ENCODE results near the gene CHRND.

CHRND gene

DNA sequence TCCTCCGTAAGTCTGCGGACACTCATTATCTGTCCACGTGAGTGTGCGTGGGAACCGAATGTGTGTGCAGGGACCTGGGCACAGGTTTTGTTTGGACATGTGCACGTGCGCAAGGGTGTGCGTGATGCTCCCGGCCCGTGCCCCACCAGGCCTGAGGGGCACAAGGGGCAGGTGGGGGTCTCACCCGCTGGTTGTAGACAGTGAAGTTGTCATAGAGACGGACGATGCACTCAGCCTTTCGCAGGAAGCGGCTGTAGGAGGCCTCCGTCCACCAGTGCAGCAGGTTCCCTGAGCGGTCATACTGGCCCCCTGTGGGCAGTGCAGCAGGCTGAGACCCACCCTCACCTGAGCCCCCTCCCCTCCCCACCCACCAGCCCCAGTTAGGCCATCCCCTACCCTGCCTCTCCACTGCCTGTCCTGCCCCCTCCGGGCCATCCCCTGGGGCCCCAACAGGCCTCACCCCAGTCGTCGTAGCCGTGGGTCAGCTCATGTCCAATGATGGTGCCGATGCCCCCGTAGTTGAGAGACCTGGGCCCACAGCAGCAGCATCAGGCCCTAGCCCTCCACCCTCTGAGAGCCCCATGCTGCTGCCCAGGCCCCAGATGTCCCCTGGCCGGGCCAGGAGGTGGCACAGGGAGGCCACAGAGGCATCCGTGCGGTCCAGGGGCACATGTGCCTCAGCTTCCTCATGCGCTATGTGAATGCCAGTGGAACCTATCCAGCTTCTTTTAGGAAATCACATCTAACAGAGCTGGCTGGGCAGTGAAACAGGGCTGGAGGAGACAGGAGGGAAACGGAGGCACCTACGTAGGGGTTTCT lies 44.4 kb upstream of the CHRND start:
- TF ChIP-seq, protein P1, sequence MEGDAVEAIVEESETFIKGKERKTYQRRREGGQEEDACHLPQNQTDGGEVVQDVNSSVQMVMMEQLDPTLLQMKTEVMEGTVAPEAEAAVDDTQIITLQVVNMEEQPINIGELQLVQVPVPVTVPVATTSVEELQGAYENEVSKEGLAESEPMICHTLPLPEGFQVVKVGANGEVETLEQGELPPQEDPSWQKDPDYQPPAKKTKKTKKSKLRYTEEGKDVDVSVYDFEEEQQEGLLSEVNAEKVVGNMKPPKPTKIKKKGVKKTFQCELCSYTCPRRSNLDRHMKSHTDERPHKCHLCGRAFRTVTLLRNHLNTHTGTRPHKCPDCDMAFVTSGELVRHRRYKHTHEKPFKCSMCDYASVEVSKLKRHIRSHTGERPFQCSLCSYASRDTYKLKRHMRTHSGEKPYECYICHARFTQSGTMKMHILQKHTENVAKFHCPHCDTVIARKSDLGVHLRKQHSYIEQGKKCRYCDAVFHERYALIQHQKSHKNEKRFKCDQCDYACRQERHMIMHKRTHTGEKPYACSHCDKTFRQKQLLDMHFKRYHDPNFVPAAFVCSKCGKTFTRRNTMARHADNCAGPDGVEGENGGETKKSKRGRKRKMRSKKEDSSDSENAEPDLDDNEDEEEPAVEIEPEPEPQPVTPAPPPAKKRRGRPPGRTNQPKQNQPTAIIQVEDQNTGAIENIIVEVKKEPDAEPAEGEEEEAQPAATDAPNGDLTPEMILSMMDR (IDR thresholded peaks at IDR 0.05; ENCODE audit: low read depth, low read length): no peak
- no peak for DNase-seq (ENCODE audit: extremely low read depth, low read depth)

DNA sequence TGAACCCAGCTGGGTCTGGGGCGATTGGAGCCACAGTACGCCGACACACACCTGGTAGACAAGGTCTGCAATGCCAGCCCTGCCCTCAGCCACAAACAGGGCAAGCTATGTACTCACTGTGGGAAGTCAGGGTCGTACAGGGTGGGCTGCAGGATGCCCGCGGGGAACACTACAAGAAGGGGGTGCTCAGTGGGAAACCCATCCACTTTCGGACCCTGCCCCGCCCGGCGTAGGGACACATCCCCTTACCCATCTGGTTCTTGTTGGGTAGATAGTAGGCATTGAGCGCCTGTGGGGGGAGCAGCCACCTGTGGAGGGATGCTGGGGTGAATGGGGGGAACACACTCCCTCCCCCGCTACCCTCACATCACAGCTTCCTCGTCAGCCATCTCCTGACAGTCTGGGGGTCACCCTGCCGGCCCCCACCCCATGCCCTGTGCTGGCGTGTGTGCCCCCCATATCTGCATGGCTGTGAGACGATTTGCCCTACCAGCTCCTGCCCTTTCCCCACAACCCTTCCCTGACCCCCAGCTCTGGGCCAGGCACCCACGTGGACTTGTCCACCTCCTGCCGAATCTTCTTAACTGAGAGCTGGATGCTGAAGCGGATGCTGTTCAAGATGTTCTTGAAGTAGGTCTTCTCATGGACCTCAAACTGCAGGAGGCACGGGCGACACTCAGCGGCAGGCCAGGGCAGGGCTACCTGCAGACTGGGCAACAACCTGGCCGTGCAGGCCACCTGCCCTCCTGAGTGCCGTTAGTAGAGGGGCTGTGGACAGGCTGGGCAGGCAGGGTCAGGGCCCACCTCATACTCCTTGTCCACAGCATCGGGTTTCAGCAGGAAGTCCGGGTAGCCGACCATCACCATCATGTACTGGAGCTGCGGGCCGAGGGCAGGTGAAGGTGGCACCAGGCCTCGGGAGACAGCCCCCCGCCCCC lies 43.4 kb upstream of the CHRND start:
- no peak for DNase-seq (ENCODE audit: extremely low read depth, low read depth)
- TF ChIP-seq, protein P1 (IDR thresholded peaks at IDR 0.05; ENCODE audit: low read depth, low read length): no peak

DNA sequence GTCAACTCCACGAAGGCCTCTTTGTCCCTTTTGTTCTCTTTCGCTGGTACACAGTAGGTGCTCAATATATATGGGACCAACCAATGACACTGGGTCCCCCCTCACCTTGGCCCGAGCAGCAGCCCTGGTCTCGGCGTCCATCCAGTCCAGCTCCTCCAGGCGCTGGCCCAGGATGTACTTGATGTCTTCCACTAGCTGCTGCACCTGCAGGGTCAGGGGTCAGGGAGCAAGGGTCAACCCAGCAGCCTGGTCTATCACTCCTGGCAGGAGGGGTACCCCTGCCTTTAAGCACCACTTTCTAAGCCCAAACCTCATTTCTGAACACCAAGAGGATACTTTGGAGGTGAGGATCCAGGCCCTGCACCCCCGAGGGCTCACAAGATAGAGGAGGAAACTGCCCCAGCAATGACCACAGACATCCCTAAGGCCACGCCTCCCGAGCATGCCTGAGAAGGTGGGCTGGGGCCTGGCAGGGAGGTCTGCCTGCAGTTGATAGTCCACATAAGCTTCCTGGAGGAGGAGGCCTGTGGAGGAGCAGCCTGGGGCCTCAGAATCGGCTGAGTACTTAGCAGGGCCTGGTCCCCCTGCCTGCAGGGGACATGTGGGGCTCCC lies 42.5 kb upstream of the CHRND start:
- TF ChIP-seq, protein P1 (IDR thresholded peaks at IDR 0.05; ENCODE audit: low read depth, low read length): no peak
- no peak for DNase-seq (ENCODE audit: extremely low read depth, low read depth)

DNA sequence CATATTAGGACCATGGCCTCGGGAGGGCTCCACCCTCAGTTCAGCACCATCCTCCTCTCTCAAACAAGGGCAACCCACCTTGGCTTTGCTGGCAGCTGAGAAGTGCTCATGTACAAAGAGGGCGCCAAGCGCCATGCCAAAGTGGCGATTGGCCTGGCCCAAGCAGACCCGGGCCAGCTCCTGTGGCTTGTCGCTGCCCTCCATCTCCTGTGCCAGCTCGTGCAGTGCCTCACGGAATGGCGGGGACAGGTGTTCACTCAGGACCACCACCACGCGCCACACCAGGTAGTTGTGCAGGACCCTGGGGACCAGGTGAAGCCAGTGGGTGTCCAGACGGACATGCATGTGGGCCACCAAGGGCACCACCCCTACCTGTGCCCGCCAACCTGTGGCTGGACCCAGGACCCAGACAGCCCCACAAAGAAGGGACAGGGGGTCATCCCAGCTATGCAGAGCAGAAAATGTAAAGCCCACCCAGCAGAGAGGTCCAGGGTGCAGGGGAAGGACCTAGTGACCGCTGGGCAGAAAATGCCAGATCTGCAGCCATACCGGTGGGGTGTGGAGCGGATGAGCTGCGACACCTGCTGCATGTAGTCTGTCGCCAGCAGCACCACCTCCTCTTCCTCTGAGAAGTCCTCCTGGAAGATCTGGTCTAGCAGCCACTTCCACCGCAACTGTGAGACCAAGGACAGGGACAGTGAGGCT lies 41.9 kb upstream of the CHRND start:
- TF ChIP-seq, protein P1 (IDR thresholded peaks at IDR 0.05; ENCODE audit: low read depth, low read length): no peak
- DNase-seq (ENCODE audit: extremely low read depth, low read depth): no peak

DNA sequence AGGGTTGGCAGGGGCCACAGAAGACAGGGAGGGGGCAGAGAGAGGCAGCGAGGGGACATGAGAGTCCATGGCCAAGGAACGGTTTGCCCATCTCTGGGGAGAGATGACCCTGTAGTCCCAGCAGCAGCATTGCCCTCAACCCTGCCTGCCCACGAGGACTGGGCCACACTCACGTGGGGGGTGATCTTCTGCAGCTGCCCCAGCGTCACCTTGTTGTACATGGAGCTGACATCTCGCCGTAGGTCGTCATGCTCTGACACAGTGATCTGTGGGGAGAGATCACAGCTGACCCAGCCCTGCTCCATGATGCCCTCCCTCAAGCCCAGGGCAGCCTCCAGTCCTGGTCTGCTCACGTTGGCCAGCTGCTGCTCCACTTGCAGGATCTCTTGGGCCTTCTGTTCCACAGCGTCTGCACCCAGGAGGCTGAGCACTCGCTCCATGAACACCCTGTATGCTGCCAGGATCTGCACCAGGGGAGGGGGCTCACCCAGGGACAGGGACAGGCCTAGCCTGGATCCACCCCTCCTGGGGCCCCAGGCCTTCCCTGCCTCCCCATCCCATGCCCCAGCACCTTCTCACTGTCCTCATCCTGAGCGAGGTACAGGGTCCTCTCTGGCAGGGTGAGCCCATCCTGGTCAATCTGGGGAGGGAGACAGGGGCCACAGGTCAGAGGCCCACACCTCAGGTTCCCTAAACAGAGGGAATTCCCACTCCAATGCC lies 41.2 kb upstream of the CHRND start:
- TF ChIP-seq, protein P1 (IDR thresholded peaks at IDR 0.05; ENCODE audit: low read depth, low read length): no peak
- DNase-seq (ENCODE audit: extremely low read depth, low read depth): no peak

DNA sequence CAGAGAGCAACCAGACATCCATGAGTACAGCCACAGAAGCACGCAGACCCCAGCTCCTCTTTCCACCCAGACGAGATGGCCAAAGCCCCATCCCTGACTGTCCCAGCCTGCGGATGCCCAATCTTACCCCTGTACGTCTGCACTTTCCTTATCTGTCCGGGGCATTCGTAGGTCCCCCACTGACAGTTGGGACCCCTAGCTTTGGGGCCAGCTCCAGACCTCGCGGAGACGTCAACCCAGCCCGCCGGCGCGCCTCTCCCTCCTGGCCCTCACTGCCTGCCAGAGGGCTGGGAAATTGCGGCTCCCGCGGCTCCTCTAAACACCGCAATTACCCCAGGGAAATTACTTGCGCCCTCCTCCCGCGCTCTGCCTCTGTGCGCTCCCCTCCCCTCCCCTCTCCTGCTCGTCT lies 40.6 kb upstream of the CHRND start:
- TF ChIP-seq, protein P1 (IDR thresholded peaks at IDR 0.05; ENCODE audit: low read depth, low read length): no peak
- DNase-seq (ENCODE audit: extremely low read depth, low read depth): no peak
